ENCODE measurements around the gene MS4A4E. TPM values are rescaled to one million over a fixed set of nuclear protein-coding genes. Genes with fewer than 3 reads are reported as not detected.

The MS4A4E gene
- total RNA-seq, 1 experiment from 2014 or later, result not detected

DNA sequence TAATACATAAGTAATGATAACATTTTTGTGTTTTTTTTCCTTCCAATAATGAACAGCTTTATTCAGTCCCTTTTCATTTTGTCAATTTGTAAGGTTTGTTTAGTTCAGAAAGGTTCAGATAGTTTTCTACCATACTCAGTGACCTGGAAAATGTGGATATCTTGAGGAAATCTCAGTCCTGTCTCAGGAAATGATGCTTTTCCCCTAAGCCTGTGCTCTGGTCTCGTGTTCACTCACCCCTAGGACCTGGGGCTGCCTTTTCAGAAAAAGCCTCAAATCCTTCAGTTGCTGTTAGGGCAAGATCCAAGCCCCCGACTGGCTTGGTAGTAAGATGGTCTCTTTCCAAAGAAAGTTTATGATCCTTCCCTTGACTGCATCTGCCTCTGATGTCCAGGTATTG, 81.8 kb downstream of the MS4A4E start:
- CTCF ChIA-PET, result no interaction called here
- POLR2A ChIA-PET (ENCODE audit: unreplicated experiment), result no interaction called here
- Histone ChIP-seq H4K20me1 (ENCODE audit: insufficient read depth) (no peaks in the 10 kb centered on the region), H3K9me3 (ENCODE audit: insufficient read depth, low read depth) (no peaks in the 10 kb centered on the region), H3K36me3 (ENCODE audit: low read depth) (no peaks in the 10 kb centered on the region), H3K9me2 (ENCODE audit: insufficient read depth) (no peaks in the 10 kb centered on the region), H3K27me3 (ENCODE audit: insufficient read depth, low read depth) (no peaks in the 10 kb centered on the region), H3K27ac (no peak overlapping the region), H3K4me1 (replicated peaks; ENCODE audit: insufficient read depth) (no peaks in the 10 kb centered on the region), H3K4me3 (no peak overlapping the region), H3K4me2 (no peak overlapping the region), H3K79me2 (ENCODE audit: low read depth) (no peaks in the 10 kb centered on the region), H2AFZ (no peak overlapping the region), H3F3A (ENCODE audit: insufficient read depth, low read depth) (no peaks in the 10 kb centered on the region; the same call in 1 of the 2 replicates)
- intact Hi-C loops (cut with micrococcal nuclease; ENCODE audit: unreplicated experiment), result no loop called here
- no TSS peak for BruUV-seq (replicated peaks)
- no peak for DNase-seq
- TF ChIP-seq EZH2 (IDR thresholded peaks at IDR 0.05; ENCODE audit: low read depth), result no peak
- TF ChIP-seq, protein P1, sequence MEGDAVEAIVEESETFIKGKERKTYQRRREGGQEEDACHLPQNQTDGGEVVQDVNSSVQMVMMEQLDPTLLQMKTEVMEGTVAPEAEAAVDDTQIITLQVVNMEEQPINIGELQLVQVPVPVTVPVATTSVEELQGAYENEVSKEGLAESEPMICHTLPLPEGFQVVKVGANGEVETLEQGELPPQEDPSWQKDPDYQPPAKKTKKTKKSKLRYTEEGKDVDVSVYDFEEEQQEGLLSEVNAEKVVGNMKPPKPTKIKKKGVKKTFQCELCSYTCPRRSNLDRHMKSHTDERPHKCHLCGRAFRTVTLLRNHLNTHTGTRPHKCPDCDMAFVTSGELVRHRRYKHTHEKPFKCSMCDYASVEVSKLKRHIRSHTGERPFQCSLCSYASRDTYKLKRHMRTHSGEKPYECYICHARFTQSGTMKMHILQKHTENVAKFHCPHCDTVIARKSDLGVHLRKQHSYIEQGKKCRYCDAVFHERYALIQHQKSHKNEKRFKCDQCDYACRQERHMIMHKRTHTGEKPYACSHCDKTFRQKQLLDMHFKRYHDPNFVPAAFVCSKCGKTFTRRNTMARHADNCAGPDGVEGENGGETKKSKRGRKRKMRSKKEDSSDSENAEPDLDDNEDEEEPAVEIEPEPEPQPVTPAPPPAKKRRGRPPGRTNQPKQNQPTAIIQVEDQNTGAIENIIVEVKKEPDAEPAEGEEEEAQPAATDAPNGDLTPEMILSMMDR (conservative IDR thresholded peaks at IDR 0.05), result no peak

DNA sequence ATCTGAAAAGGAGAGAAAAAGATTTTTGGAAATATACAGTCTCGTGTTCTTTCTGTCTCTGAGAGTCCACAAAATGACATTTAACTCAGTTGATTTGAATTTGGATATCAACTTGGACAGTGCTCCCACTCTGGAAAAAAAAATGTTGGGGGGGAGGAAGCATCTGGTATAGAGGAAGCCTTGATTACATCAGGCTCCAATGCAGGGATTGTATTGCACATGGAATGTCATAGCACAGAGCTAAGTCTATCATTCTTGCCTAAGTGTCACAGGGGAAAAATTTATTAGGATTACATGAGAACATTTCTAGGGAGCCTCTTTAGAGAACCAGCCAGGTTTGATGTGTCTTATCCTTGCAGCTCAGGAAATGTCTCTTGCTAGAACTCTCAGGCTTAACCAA, 83.1 kb downstream of the MS4A4E start:
- Histone ChIP-seq H2AFZ (no peak overlapping the region), H3K27me3 (ENCODE audit: insufficient read depth, low read depth) (no peaks in the 10 kb centered on the region), H3K4me3 (no peak overlapping the region), H3K27ac (no peak overlapping the region), H3K9me3 (ENCODE audit: insufficient read depth, low read depth) (no peaks in the 10 kb centered on the region), H3K4me1 (replicated peaks; ENCODE audit: insufficient read depth) (no peaks in the 10 kb centered on the region), H4K20me1 (ENCODE audit: insufficient read depth) (no peaks in the 10 kb centered on the region), H3F3A (ENCODE audit: insufficient read depth, low read depth) (no peaks in the 10 kb centered on the region; the same call in 1 of the 2 replicates), H3K4me2 (no peak overlapping the region), H3K79me2 (ENCODE audit: low read depth) (no peaks in the 10 kb centered on the region), H3K9me2 (ENCODE audit: insufficient read depth) (no peaks in the 10 kb centered on the region), H3K36me3 (ENCODE audit: low read depth) (no peaks in the 10 kb centered on the region)
- intact Hi-C loops (cut with micrococcal nuclease; ENCODE audit: unreplicated experiment), result no loop called here
- BruUV-seq (replicated peaks), result no TSS peak
- CTCF ChIA-PET, result no interaction called here
- TF ChIP-seq EZH2 (IDR thresholded peaks at IDR 0.05; ENCODE audit: low read depth), result no peak
- TF ChIP-seq, protein P1 (conservative IDR thresholded peaks at IDR 0.05), result no peak
- no peak for DNase-seq
- POLR2A ChIA-PET (ENCODE audit: unreplicated experiment), result no interaction called here

DNA sequence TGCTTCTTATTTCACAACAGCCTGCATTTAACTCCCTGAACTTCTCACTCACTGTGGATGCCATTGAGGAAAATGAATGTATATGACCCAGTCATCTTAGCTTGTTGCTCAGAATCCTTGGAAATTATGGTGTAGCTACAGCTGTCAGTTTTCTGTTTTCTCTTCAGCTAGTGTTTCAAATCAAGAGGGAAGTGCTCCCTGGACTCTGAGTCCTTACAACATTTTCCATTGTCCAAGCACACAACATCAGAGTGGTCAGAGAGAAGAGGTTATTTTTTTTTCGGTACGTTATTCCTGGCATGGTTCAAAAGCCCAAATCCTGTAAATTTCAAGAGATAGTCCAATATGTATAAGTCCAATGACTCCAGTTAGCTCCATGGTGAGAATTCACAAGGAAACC, 83.7 kb downstream of the MS4A4E start:
- H4K20me1 ChIP-seq (ENCODE audit: insufficient read depth), result no peaks in the 10 kb centered on the region
- DNase-seq, result no peak
- no peaks in the 10 kb centered on the region for H3K36me3 ChIP-seq (ENCODE audit: low read depth)
- H3K9me3 ChIP-seq (ENCODE audit: insufficient read depth, low read depth), result no peaks in the 10 kb centered on the region
- no peak overlapping the region for H3K4me2 ChIP-seq
- ChIA-PET POLR2A (ENCODE audit: unreplicated experiment) (no interaction called here), CTCF (no interaction called here)
- no peaks in the 10 kb centered on the region for H3K4me1 ChIP-seq (replicated peaks; ENCODE audit: insufficient read depth)
- intact Hi-C loops (cut with micrococcal nuclease; ENCODE audit: unreplicated experiment), result no loop called here
- H3K79me2 ChIP-seq (ENCODE audit: low read depth), result no peaks in the 10 kb centered on the region
- no peaks in the 10 kb centered on the region; the same call in 1 of the 2 replicates for H3F3A ChIP-seq (ENCODE audit: insufficient read depth, low read depth)
- H3K27me3 ChIP-seq (ENCODE audit: insufficient read depth, low read depth), result no peaks in the 10 kb centered on the region
- BruUV-seq (replicated peaks), result no TSS peak
- no peaks in the 10 kb centered on the region for H3K9me2 ChIP-seq (ENCODE audit: insufficient read depth)
- no peak overlapping the region for H2AFZ ChIP-seq
- no peak overlapping the region for H3K4me3 ChIP-seq
- H3K27ac ChIP-seq, result no peak overlapping the region
- no peak for TF ChIP-seq EZH2 (IDR thresholded peaks at IDR 0.05; ENCODE audit: low read depth)
- TF ChIP-seq, protein P1 (conservative IDR thresholded peaks at IDR 0.05), result no peak

All from PC-9 (cell line).